Stimulated activated CD8-positive, alpha-beta memory T cell treated with anti-CD3 and anti-CD28 coated beads, Interleukin-2, amount 100 ng/mL, for 48 hours (primary cell): ENCODE measurements around the gene DHRS3.

Experiments
- DNase-seq, 2 donors: peaks; one replicate each; pipeline ENCODE4 v3.0.0-alpha.2; 2020; ENCODE audit warnings: low read depth in 2 of 2

DHRS3 gene

DNA sequence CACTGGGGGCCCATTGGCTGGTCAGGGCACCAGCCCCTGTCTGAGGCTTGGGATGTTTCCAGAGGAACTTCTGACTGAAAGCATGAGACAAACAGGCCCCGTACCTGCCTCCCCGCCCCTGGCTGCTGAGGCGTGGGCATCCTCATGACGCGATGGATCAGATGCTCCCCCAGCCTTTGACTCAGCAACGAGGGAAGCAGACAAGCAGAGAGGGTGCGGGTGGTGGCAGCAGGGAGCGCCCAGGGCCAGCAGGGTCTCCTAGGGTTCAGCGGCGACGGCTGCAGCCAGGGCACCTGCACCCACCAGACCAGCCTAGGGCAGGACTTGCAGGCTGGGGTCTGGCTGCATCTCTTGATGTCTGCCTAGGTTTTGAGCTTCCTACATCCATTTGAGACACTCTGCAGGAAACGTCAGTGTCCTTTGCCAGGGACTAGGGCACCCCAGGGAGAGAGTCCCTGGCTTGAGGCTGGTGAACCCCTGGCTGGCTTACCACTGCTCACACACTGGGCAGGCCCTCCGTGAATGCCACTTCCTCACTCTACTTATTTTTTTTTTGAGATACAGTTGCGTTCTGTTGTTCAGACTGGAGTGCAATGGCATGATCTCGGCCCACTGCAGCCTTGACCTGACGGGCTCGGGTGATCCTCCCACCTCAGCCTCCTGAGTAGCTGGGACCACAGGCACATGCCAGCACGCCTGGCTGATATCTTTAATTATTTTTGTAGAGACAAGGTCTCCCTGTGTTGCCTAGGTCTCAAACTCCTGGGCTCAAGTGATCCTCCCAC is 63.3 kb downstream of the DHRS3 start:
- DNase-seq = no peak

DNA sequence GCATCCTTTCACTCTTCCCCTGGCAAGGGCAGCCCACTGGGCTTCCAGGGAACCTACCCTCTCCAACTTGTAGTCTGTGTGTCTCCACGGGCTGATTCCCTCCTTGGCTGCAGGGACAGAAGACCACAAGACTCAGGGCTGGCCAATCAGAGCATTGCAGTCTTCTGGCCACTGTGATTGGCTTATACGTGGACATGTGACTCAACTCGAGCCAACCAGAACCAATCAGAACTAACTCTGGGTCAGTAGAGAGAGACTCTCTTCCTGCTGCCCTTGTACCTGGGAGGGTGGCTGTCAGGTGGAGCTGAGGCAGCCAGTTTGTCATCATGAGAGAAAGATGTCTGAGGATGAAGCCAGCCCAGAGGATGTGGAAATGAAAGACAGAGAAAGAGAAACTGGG is 64.0 kb downstream of the DHRS3 start:
- DNase-seq = no peak

DNA sequence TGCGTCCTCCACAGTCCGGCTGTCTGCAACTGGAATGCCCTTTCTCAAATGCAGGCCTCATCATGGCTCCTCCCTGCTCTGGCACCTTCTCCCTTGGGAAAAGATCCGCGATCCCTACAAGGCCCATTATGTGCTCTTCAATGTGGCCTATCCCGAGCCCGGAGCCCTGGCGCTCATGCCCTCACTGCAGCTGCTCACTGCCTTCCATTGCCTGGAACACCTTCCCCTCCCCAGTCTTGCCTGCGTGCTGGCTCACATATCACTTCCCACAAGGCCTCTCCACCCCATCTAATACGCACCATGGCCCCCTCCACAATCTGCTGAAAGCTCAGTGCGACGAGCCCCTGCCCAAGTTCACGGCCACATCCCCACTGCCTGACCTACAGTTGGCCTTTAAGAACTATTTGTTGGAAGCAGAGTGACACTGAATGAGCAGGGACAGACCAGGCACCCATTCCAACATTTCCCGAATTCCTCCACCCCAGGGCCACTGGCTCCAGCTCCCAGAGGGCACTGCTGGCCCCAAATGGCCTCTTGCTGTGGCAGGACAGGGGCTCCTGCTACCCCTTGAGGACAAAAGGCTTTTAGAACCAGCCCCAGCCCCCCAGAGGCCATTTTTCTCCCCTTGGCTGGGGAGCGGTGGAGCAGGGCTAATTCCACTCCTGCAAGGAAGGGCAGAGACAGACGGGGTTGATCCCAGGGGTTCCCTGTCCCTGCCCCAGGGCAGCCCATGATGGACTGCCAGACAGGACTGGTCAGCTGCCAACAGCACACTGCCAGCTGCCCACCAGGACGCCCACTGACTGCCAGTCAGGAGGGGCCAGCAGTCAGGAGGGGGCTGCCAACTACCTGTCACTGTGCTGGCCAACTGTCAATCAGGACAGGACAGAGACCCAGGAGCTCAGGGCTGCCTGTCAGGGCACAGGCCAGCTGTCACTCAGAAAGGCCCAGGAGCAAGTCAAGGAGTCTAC is 64.8 kb downstream of the DHRS3 start:
- DNase-seq = no peak

DNA sequence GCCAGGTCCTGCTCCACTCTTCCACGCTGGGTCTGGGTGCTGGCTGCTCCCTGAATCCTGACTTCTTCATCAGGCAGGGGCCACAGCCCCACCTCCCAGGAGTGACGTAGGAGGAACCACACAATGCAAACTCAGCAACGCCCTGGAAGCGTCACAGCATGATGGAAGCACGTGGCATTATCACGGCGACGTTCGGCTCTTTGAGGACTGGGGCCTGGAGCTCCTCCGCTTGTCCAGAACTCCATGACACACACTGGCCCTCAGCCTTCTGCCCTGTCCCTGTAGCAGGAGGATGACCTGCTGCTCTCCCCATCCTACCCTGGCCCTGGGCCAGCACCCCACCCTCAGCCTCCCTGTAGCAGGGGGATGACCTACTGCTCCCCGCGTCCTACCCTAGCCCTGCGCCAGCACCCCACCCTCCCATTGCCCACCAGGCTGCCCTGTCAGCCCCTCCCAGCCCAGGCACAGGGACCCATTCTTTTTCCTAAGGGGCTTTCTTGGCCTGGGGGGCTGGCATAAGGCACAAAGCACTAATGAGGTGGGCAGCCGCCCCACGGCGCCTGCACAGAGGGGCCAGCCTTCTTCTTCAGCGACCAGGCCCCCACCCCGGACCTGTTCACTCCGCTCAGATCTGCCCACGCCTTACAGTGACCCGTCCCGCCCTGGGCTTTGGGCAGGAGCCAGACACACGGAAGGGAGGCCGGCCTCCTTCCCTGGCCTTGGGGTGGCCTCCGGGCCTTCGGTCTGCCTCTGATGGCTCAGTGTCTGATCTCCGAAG is 65.7 kb downstream of the DHRS3 start:
- no peak for DNase-seq

DNA sequence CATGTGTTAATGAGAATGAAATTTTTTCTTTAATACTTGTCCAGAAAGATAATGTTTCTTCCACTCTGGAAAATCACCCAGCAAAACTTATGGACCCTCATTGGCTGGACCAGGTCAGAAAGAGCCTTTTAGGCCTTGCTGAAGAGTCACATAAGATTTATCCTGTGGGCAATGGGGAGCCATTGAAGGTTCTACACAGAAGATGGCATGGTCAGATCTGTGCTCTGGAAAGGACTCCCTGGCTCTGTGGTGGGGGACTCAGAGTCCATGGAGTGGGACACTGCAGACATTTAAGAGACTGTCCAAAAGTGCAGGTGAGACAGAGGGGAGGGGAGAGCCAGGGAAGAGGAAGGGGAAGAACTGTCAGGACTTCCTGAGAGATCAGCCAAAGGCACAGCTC is 66.4 kb downstream of the DHRS3 start:
- no peak for DNase-seq

DNA sequence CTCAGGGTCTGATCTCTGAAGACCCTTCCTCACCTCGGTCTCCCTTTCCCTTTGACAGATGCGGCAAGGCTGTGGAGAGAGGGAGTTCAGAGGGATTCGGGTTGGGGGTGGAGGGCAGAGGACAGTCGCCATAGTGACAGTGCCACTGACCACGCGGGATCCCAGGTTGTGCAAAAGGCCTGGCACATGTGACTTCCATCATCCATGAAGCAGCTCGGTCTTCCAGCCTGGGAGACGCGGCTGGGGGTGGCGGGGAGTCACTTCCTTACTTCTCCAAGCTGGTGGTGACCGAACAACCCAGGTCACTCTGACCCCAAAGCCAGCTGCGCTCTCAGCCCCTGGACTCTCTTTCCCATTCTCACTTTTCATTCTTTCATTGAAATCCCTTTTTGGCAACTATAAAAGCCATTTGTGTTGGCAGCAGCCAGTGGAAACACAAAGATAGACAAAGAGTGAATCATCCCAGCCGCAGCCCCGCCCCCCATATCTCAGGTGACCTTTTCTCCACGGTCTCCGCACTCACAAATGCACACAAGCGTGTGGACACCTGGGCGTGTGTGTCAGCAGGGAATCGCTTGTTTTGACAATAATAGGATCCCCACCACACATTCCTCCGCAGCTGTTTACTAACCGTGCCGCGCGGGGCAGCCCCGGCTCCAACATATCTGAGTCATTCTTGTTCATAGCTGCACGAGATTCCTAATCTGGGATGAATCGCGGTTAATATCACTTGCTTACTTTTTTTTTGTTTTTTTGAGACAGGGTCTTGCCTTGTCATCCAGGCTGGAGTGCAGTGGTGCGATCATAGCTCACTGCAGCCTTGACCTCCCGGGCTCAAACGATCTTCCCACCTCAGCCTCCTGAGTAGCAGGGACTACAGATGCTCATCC is 68.3 kb downstream of the DHRS3 start:
- DNase-seq = peak in 1 of 2 donors; percentile 12

DNA sequence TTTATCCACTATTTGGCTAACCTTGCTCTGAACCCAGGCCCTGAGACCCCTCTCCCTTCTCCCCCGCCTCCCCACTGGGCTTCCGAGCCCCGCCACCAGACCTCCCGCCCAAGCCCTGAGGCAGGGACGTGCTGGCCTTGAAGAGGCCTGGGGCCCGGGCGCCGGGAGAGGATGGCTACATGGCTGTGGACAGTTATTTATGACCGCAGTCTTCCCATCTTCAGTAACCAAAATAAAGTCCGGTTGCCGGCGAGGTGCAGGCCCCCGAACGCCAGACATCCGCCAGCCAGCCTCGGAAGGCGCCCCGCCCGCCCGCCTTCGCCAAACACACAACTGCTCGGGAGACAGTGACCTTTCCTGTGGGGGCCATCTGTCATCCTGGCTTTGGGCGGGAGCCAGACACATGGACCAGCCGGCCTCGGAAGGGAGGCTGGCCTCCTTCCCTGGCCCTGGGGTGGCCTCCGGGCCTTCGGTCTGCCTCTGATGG is 69.0 kb downstream of the DHRS3 start:
- no peak for DNase-seq

DNA sequence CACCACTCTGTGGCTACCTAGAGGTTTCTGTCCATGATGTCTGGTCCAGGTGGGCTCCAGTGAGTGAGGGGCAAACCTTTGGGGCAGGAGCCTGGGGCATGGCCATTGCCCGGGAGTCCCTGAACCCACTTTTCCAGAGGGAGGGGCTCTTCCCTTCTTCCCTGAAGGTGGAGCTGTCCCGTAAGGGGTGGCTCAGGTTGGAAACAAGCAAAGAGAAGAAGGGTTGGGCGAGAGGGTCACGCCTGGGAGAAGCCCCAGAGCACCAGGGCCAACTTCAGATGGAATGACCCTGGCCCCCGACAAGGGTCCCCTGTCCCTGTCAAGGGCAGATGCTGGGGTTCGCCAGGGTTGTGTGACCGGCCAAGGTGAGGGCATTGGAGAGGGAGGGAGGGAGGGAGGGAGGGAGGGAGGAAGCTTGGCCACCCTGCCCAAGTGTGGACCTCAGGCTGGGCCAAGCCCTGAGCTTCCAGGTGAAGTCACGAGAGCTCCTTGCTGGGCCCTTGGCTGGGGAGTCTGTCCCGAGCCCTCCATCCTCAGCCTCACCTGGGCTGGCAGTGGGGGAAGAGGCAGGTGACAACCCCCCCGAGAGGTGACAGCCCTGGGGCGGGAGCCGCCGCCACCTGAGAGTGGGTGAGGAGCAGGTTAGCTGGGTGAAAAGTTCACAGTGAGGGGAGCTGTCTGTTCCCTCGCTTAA is 69.6 kb downstream of the DHRS3 start:
- no peak for DNase-seq

DNA sequence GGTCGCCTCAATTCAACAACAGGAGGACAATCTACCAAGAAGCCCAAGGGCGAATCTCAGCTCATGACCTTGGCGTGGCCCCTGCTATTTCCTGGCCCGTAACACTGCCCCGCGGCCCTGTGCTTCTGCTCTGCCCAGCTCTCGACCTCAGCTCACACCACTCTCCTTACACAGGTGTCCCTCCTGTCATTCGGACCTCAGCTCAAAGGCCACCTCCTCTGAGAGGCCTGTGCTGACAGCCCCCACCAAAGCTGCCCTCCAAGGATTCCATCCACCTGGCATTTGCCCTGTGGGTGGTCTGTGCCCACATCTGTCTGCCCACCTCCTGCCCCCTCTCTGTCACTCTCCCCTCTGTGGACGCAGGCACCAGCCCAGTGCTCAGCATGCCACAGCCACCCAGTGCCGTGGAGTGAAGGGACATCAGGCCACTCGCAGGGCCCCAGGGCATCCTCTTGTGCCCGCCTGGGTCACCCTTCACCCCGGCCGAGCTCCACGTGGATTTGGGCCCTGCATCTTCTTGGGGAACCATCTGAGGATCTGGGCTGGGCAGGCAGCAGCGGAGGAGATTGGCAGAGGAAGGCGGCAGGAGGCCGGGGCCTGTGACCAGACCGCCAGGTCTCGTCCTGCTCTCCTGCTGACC is 70.3 kb downstream of the DHRS3 start:
- no peak for DNase-seq

DNA sequence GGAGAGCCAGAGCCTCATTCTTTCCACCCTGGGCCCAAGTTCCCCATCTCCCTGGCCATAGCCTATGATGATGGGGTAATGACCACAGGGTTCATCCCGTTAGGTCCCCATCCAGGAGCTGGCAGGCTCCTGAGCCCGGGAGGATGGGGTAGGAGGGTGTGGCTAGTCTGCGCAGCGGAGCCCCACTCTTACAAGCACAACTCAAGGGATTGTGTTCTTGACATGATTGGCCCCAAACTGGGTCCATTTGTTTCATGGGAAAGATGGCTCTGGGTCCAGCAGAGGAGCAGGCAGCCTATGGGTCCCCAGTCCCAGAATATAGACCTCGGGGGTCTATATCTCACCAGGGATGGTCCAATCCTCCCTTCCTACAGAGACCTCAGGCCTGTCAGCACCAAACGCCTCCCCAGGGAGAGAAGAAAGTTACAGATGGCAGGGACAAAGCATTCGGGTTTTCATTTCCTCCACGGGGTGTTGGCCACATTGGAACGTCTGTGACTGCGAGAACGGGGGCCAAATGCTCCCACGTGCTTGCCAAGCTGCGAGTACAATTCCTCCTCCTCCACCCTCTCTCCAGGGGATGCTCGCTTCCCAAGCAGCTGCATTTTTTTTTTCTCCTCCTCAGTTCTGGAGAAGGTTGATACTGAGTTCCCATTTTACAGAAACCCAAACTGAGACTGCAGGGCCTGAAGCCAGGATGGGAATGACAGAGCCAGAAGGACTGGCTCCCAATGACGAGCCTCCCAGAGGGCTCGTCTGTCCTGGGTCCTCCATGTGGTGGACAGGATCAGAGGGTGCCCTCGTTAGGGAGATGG is 71.0 kb downstream of the DHRS3 start:
- no peak for DNase-seq

DNA sequence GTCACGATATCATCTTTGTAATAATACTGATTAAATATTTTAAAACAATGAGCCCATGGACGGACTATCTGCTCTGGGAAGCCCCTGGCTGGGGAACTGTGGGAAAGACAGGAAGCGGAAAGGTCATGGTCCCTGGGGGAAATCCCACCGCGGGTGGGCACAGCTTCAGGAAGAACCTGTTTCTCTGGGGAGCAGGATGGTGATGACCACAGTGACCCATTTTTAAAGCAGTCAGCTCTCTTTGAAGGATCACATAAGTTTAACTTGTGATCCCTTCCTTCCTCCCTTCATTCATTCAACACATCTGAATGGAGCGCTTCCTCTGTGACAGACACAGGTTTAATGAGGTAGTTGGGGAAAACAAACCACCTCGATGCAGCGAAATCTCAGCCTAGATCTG is 73.0 kb downstream of the DHRS3 start:
- no peak for DNase-seq

DNA sequence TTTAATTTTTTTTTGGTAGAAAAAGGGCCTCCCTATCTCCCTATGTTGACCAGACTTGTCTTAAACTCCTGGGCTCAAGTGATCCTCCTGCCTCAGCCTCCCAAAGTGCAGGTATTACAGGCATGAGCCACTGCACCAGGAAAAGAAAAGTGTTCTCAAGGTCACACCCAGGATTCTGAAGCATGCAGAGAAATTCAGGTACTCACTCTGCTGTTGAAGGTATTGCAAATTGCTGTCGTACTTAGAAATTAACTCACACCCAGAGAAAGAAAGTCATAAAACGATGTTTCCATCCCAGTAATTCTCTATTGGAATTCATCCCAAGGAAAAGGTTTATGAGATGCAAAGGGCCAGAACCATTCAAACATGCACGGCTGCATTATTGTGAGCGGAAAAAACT is 73.7 kb downstream of the DHRS3 start:
- DNase-seq = no peak

DNA sequence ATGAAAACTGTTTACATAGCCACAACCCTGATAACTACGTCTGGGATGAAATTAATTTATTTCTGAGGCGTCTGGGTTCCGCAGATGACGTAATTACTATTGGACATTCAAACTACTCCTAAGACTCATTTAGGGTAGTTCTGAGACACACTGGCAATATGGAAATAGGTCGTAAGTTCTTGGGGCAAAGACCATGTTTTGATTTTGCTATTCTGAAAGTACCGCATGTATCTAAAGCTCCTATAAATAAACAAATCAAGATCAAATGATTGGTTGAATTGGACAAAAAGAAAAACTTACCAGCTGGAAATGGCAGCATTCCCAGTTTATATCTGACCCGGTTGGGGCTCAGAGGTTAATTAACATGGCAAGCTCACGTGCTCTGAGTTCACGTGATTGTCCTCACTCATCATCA is 74.3 kb downstream of the DHRS3 start:
- DNase-seq = no peak

DNA sequence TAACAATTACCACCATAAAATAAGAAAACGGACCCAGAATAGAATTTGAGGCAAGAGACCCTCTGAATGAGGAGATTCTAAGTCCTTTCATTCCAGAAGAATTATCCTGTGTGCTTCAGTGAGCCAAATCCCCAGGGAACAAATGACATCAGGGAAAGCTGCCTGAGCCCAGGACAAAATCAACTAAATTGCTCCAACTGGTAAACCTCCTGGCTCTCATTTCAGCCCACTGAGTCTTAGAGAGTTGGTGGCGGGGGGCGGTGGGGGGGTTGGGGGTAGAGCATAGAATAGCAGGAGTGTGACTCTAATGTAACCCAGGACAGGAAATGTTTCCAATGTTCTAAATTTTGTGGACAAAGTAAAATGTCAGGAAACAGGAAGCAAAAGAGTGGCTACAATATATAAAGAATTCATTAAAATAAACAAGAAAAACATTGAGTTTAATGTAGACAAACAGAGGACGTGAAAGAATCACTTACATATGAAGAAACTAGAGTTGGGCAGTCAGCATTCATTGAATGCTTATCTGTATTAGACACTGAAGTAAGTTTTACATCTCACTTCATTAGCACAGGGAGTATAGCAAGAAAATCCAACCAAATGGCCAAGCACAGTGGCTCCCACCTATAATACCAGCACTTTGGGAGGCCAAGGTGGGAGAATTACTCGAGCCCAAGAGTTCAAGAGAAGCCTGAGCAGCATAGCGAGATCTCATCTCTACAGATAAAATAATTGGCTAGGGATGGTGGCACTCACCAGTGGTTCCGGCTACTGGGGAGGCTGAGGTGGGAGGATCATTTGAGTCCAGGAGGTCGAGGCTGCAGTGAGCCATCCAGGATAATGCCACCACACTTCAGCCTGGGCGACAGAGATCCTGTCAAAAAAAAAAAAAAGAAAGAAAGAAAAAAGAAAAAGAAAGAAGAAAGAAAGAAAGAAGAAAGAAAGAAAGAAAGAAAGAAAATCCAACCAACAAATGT is 75.1 kb downstream of the DHRS3 start:
- DNase-seq = no peak

DNA sequence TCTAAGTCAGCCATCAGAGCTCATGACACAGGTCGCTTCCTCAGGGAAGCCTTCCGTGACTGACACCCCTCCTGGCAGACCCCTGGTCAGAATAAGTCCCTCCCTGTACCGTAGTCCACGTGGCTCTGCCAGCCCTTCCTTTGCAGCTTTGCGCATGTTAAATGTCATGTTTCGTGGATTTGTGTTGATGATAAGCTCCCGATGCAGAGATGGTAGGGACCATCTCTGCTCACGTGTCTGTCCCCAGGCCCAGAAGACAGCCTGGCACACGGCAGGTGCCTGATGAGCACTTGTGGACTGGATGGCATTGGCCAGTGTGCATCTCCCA is 75.9 kb downstream of the DHRS3 start:
- DNase-seq = no peak

DNA sequence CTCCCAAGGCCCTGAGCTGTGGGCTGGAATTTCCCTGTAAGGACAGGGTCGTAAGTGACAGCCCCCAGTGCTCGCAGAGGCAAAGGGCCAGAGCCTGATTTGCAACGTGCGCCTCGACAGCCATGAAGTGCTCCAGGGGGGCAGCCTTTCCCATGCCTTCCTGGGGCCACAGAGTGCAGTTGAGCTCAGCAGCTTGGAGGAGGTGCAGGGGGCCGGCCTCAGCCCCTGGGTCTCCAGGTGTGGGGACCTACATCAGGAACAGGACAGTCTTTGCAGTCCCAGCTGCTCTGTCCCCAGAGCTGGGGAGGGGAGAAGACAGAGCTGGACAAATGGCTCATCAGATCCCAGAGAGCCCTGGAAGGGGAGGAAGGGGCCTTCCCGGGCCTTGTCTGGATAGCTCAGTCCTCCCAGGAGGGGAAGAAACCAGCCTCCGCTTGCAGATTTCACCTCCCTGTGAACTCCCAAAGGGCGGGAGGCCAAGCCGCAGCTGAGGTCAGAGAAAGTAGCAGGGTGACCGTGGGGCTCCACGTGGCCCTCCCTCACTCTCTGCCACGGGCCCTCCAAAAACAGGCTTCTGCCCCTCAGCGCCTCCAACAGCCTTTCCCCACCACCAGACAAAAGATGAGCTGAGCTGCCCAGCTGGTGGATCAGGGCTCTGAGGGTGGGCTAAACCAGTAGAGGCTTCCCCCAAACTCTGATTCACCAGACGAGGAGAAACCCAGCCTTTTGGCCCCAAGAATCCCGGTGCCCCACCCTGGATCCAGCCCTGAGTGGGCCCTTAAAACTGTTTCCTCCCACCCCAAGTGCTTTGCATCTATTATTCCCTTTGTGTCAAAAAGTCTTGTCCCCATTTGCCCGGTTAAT is 76.5 kb downstream of the DHRS3 start:
- no peak for DNase-seq
